Measurements from ENCODE around the gene ARHGEF9.
"Not testable (repeated sequence)": the region's sequence is repeated elsewhere in the genome, so short reads cannot be mapped to it uniquely, and the experiment has no call there.

The ARHGEF9 gene

DNA sequence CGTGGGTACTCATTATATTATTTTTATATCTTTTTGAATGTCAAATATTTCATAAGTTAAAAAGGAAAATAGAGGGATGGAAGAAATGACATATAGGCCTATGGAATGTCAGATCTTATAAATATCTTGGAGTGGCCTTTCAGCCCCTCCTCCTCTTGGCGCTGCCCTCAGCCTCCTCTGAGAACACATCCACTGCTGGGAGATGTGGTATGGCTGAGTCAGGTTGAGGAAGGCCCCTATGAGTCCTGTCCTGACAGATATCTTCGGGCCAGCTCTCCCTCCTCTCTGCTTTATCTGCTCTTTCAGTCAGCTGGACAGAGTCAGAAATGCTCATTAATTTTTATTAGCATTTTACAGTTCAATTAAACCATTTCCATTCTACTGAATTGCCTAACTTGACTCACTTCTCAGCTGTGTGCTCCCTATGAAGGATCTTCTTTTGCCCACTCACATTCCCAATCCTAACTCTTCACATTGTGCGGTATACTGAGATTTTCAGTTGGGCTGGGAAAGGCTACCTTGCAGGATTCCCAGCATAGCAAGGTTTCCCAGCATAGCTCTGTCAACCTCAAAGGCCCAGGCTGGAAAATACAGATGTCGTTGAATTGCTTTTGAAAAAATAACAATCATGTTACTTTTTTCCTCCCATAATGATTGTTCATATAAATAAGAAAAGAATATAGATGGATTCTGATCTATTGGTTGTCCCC, 128.0 kb downstream of the ARHGEF9 start:
- no peak for DNase-seq

DNA sequence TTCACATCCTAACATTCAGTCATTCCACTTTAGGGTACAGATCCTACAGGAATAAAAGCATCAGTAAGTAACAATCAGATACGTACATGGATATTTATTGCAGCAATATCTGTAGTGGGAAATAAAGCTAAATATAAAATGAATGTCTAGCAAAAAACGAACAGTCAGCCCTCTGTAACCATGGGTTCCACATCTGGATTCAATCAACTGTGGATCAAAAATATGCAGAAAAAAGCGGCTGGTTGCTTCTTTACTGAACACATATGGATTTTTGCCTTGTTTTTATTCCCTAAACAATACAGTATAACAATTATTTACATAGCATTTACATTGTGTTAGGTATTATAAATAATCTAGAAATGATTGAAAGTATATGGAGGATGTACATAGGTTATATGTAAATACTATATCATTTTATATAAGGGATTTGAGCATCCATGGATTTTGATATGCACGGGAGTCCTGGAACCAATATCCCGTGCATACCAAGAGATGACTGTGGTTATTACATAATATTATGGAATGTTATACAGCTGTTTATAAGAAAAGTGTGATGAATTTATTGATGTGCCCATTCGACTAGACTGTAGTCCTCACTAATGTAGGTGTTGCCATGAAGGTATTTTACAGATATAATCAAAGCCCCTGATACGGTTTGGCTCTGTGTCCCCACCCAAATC, 132.8 kb downstream of the ARHGEF9 start:
- DNase-seq: no peak

DNA sequence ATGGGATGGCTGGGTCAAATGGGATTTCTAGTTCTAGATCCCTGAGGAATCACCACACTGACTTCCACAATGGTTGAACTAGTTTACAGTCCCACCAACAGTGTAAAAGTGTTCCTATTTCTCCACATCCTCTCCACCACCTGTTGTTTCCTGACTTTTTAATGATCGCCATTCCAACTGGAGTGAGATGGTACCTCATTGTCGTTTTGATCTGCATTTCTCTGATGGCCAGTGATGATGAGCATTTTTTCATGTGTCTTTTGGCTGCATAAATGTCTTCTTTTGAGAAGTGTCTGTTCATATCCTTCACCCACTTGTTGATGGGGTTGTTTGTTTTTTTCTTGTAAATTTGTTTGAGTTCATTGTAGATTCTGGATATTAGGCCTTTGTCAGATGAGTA, 139.3 kb downstream of the ARHGEF9 start:
- DNase-seq: not testable (repeated sequence)

GRCh38 chrX:63635750-63636149, 149.3 kb downstream of the ARHGEF9 start:
- DNase-seq: no peak

DNA sequence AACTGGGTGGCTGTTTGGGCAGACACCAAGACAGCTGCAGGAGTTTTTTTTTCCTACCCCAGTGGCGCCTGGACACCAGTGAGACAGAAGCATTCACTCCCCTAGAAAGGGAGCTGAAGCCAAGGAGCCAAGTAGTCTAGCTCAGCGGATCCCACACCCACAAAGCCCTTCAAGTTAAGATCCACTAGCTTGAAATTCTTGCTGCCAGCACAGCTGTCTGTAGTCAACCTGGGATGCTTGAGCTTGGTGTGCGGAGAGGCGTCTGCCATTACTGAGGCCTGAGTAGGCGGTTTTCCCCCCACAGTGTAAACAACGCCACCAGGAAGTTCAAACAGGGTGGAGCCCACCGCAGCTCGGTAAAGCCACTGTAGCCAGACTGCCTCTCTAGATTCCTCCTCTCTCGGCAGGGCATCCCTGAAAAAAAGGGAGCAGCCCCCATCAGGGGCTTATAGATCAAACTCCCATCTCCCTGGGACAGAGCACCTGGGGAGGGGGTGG, 171.4 kb downstream of the ARHGEF9 start:
- no peak for DNase-seq

DNA sequence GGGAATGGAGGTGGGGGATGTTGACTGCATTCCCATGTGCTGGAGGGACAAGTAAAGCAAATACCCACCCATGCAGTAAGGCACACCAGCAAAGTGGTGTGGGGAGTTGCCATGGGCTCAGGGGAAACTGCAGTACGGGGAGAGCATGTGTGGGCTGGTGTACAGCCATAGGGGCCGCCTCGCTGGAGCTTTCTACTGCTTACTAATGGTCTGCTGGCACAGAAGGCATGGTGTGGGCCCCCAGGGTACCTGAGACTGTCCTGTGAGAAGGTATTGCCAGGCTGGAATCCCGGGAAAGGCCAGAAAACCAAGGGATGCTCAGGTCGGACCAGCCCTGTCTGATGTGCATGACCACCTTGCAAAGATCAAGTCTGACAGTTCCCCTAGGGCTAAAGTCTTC, 199.1 kb downstream of the ARHGEF9 start:
- no peak for DNase-seq

Data from CD4-positive, alpha-beta T cell treated with Interleukin-21 for 1 hour (primary cell).